ENCODE measurements around the gene KLK11.

KLK11 gene

DNA sequence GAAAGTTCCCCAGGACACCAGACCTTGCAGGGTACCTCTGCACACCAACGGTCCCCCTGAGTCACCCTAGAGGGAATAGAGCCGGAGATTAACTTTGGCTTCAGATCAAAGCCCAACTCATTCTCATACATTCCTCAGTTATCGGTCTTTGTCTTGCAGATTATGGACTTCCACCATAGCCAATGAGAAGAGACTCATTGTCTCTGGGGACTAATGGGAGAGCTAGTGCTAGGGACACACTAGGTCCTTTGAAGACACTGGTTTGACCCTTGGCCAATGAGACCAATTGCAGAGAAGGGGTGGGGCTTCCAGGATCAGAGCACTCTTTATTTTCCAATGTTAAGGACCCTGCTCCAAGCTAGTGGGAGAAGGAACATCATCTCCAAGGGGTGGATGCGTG lies 48.8 kb downstream of the KLK11 start:
- no peak for TF ChIP-seq CTCF (IDR thresholded peaks at IDR 0.05; ENCODE audit: insufficient read depth, low read depth, low read length, missing control alignments)
- no peak for DNase-seq (ENCODE audit: low read depth)
- H3K4me3 ChIP-seq (ENCODE audit: low read depth, low read length) = no peak overlapping the region

DNA sequence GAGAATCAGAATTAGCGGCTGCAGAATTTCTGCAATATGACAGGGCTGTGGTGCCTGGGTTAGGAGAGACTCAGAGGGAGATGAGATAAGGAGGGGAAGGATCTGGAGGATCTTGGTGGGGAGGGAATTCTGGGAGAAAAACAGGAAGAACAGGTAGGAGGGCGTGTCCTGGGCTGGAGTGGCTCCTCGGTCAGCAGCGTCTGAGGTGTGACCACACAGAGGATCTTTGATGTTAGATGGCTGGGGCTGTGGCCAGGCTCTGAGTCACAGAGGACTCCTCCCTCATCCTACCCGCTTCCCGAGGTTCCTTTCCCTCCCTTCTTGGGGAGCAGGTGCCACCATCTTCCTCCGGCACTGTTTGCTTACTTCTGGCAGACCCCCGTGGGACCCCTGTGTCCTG lies 50.6 kb downstream of the KLK11 start:
- TF ChIP-seq CTCF (IDR thresholded peaks at IDR 0.05; ENCODE audit: insufficient read depth, low read depth, low read length, missing control alignments) = no peak
- no peak overlapping the region for H3K4me3 ChIP-seq (ENCODE audit: low read depth, low read length)
- no peak for DNase-seq (ENCODE audit: low read depth)

- DNase-seq (ENCODE audit: low read depth) = no peak
- TF ChIP-seq CTCF (IDR thresholded peaks at IDR 0.05; ENCODE audit: insufficient read depth, low read depth, low read length, missing control alignments) = no peak
- H3K4me3 ChIP-seq (ENCODE audit: low read depth, low read length) = no peak overlapping the region
Measured at GRCh38 chr19:50974702-50975556, 51.5 kb downstream of the KLK11 start.

DNA sequence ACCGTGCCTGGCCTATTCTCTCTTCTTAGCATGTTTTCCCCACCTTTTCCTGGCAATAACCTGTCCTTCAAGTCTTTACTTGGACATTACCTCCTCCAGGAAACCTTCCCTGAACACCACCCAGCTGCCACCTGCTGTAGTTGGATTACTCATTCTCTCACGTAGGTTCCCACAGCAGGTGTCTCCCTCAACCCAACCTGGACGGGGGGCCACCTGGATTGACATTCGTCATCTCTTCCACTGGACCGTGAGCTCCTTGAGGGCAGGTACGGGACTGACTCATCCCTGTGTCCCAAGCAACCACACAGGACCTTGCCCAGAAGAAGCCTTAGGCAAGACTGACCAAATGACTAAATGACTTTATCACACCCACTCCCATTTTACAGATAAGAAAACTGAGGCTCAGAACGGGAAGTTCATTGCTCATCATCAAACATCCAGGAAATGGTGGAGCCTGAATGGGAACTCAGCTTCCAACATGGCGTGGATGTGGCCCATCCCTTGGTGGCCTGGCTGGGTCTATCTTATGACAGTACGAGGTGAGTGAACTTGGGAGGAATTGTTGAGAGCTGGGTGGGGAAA lies 53.5 kb downstream of the KLK11 start:
- TF ChIP-seq CTCF (IDR thresholded peaks at IDR 0.05; ENCODE audit: insufficient read depth, low read depth, low read length, missing control alignments) = no peak
- DNase-seq (ENCODE audit: low read depth) = no peak
- H3K4me3 ChIP-seq (ENCODE audit: low read depth, low read length) = no peak overlapping the region
